Trophoblast cell (in vitro differentiated cells and primary cell): Measurements from ENCODE around the gene RDH8. TPM values are rescaled to one million over a fixed set of nuclear protein-coding genes. Genes with fewer than 3 reads are reported as not detected.

Experiments used
- DNase-seq, 2 donors: peaks; one replicate each; pipeline ENCODE4 v3.0.0-alpha.2; 2016
- H2AFZ ChIP-seq: 2 replicates; pipeline ENCODE4 v1.6.1; 2013; ENCODE audit warnings: low read length, moderate library complexity, mild to moderate bottlenecking; ENCODE audit not compliant: insufficient read depth, poor library complexity
- H2AK5ac ChIP-seq: 2 replicates; pipeline ENCODE4 v1.6.1; 2013; ENCODE audit warnings: mild to moderate bottlenecking, low read length
- H2BK120ac ChIP-seq: 2 replicates; pipeline ENCODE4 v1.6.1; 2013; ENCODE audit warnings: low read length, mild to moderate bottlenecking, moderate library complexity; ENCODE audit not compliant: insufficient read depth, poor library complexity
- H2BK12ac ChIP-seq: 2 replicates; pipeline ENCODE4 v1.6.1; 2013; ENCODE audit warnings: mild to moderate bottlenecking, low read length, moderate library complexity
- H2BK5ac ChIP-seq: 2 replicates; pipeline ENCODE4 v1.6.1; 2013; ENCODE audit warnings: low read length, low read depth, moderate library complexity, mild to moderate bottlenecking; ENCODE audit not compliant: poor library complexity
- H3K14ac ChIP-seq: 2 replicates; pipeline ENCODE4 v1.6.1; 2013; ENCODE audit warnings: mild to moderate bottlenecking, low read length
- H3K18ac ChIP-seq: 2 replicates; pipeline ENCODE4 v1.6.1; 2013; ENCODE audit warnings: mild to moderate bottlenecking, low read length
- H3K23ac ChIP-seq: 2 replicates; pipeline ENCODE4 v1.6.1; 2013; ENCODE audit warnings: low read length
- H3K27ac ChIP-seq: 2 replicates; pipeline ENCODE4 v1.5.1; 2013; ENCODE audit warnings: low read depth, mild to moderate bottlenecking, inconsistent platforms, low read length, moderate library complexity
- H3K27me3 ChIP-seq: 2 replicates; pipeline ENCODE4 v1.6.1; 2013; ENCODE audit warnings: inconsistent platforms, mild to moderate bottlenecking, low read length, moderate library complexity; ENCODE audit not compliant: insufficient read depth
- H3K36me3 ChIP-seq, 2 experiments: 1 replicate in 1 of 2; 2 replicates in 1 of 2; pipeline ENCODE4 v1.6.1; 2013; ENCODE audit warnings: low read length in 2 of 2, mild to moderate bottlenecking in 2 of 2, moderate library complexity in 1 of 2; ENCODE audit not compliant: insufficient read depth in 2 of 2, control insufficient read depth in 1 of 2
- H3K4ac ChIP-seq: 2 replicates; pipeline ENCODE4 v1.6.1; 2013; ENCODE audit warnings: low read depth, mild to moderate bottlenecking, low read length, moderate library complexity
- H3K4me1 ChIP-seq, 2 experiments: 1 replicate in 1 of 2; 2 replicates in 1 of 2; pipeline ENCODE4 v1.6.1; 2013; ENCODE audit warnings: low read length in 2 of 2, mild to moderate bottlenecking in 2 of 2, moderate library complexity in 1 of 2; ENCODE audit not compliant: insufficient read depth in 2 of 2, control insufficient read depth in 1 of 2
- H3K4me2 ChIP-seq: 2 replicates; pipeline ENCODE4 v1.6.1; 2013; ENCODE audit warnings: inconsistent platforms, mild to moderate bottlenecking, low read length, moderate library complexity
- H3K4me3 ChIP-seq: 2 replicates; pipeline ENCODE4 v1.5.1; 2013; ENCODE audit warnings: mild to moderate bottlenecking, low read depth, low read length, inconsistent platforms
- H3K79me1 ChIP-seq: one replicate; pipeline ENCODE4 v1.6.1; 2013; ENCODE audit warnings: low read length
- H3K79me2 ChIP-seq: 2 replicates; pipeline ENCODE4 v1.6.1; 2013; ENCODE audit warnings: low read length, mild to moderate bottlenecking; ENCODE audit not compliant: control insufficient read depth, insufficient read depth, poor library complexity
- H3K9ac ChIP-seq: 2 replicates; pipeline ENCODE4 v1.6.1; 2013; ENCODE audit warnings: mild to moderate bottlenecking, low read length
- H3K9me3 ChIP-seq: 2 replicates; pipeline ENCODE4 v1.6.1; 2013; ENCODE audit warnings: low read depth, mild to moderate bottlenecking, control low read depth, inconsistent platforms, low read length; ENCODE audit not compliant: insufficient read depth
- H4K12ac ChIP-seq: 2 replicates; pipeline ENCODE4 v1.6.1; 2013; ENCODE audit warnings: low read depth, mild to moderate bottlenecking, low read length, moderate library complexity
- H4K8ac ChIP-seq: 2 replicates; pipeline ENCODE4 v1.6.1; 2013; ENCODE audit warnings: low read depth, mild to moderate bottlenecking, low read length, moderate library complexity
- H4K91ac ChIP-seq: one replicate; pipeline ENCODE4 v1.6.1; 2013; ENCODE audit warnings: low read depth, mild to moderate bottlenecking, low read length, moderate library complexity
- WGBS: extraction: QIAGEN DNeasy Blood & Tissue Kit; methylation state at CpG from one replicate; pipeline ENCODE4 v1.1.7; 2013; ENCODE audit warnings: missing lambda C conversion rate; ENCODE audit not compliant: insufficient read length, insufficient coverage; ENCODE audit errors: extremely low coverage; 5-methylcytosine and 5-hydroxymethylcytosine counted together
- polyA plus RNA-seq: library from polyadenylated mRNA; stranded (reverse); fragments of 200-250 nt; gene quantifications from 2 replicates; pipeline ENCODE4 v1.2.3, GENCODE V29; 2013

The RDH8 gene, protein sequence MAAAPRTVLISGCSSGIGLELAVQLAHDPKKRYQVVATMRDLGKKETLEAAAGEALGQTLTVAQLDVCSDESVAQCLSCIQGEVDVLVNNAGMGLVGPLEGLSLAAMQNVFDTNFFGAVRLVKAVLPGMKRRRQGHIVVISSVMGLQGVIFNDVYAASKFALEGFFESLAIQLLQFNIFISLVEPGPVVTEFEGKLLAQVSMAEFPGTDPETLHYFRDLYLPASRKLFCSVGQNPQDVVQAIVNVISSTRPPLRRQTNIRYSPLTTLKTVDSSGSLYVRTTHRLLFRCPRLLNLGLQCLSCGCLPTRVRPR
- polyA plus RNA-seq = not detected in 2 replicates

DNA sequence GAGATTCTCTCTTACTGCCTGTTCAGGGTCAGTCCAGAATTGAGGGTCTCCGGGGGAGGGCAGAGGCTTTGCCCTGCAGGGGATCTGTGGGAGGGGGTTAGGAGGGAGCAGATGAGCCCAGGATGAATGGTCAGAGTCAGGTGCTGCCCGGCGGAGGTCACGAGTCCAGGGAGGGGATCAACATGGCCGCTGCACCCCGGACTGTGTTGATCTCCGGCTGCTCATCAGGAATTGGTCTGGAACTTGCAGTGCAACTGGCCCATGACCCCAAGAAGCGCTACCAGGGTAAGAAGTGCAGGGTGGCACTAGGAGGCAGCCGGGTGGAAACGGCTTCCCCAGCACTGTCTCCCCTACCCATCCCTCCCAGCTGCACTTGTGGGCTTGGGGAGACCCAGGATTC lies at the start of gene RDH8:
RDH8 (plus strand) TSS at position 168 of the 400 bp plus-strand sequence; CDS start at position 183, 15 bp downstream.
- WGBS = no CpG with 5 or more reads among the region's 10 CpGs
- no peak within 1 kb of the TSS for H4K91ac ChIP-seq
- H3K4me2 ChIP-seq = no peak within 1 kb of the TSS
- no peak within 1 kb of the TSS for H2AFZ ChIP-seq
- H4K8ac ChIP-seq = no peak within 1 kb of the TSS
- no peak within 1 kb of the TSS for H3K4ac ChIP-seq
- H2BK12ac ChIP-seq = no peak within 1 kb of the TSS
- H2BK5ac ChIP-seq = no peak within 1 kb of the TSS
- no peak within 1 kb of the TSS for H2AK5ac ChIP-seq
- no peaks in the 10 kb centered on the region for H3K9me3 ChIP-seq
- peaks cover 24% of the 10 kb centered on the region for H3K27me3 ChIP-seq
- peaks cover 0 to 3% of the 10 kb centered on the region in 2 experiments for H3K4me1 ChIP-seq
- H4K12ac ChIP-seq = no peak within 1 kb of the TSS
- no peak within 1 kb of the TSS for H2BK120ac ChIP-seq
- H3K36me3 ChIP-seq = no peaks in the 10 kb centered on the region
- H3K23ac ChIP-seq = no peak within 1 kb of the TSS
- no peak within 1 kb of the TSS for H3K14ac ChIP-seq
- H3K9ac ChIP-seq = no peak within 1 kb of the TSS
- no peaks in the 10 kb centered on the region for H3K79me2 ChIP-seq
- DNase-seq = no peak
- H3K18ac ChIP-seq = no peak within 1 kb of the TSS
- H3K79me1 ChIP-seq = no peaks in the 10 kb centered on the region
- H3K27ac ChIP-seq = no peak within 1 kb of the TSS
- no peak within 1 kb of the TSS for H3K4me3 ChIP-seq

DNA sequence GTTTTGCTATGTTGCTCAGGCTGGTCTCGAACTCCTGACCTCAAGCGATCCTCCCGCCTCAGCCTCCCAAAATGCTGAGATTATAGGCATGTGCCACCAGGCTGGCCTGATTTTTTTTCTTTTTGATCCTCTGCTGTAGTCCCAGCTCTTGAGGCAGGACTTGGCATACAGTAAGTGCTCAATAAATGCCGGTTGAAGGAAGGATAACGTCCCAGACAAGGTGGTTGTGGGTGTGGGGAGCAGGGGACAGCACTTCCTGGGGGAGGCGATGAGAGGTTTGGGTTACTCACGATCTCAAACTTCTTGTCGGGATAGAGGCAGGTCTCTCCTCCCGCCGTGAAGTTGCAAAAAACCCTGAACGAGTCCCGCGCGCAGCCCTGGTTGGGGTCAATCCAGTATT lies 47.3 kb upstream of the RDH8 start:
- no peak overlapping the region for H2AFZ ChIP-seq
- no peaks in the 10 kb centered on the region for H3K79me2 ChIP-seq
- no peak overlapping the region for H4K8ac ChIP-seq
- no peak overlapping the region for H3K18ac ChIP-seq
- no peak overlapping the region for H3K23ac ChIP-seq
- H3K4ac ChIP-seq = no peak overlapping the region
- H3K79me1 ChIP-seq = no peaks in the 10 kb centered on the region
- no CpG with 5 or more reads among the region's 14 CpGs for WGBS
- H2BK12ac ChIP-seq = no peak overlapping the region
- H4K91ac ChIP-seq = no peak overlapping the region
- no peak for DNase-seq
- H3K36me3 ChIP-seq = no peaks in the 10 kb centered on the region
- no peak overlapping the region for H3K9ac ChIP-seq
- peaks cover 3% of the 10 kb centered on the region for H3K9me3 ChIP-seq
- H3K4me1 ChIP-seq = no peaks in the 10 kb centered on the region
- no peak overlapping the region for H3K4me2 ChIP-seq
- no peak overlapping the region for H3K27ac ChIP-seq
- no peak overlapping the region for H2BK5ac ChIP-seq
- no peak overlapping the region for H3K4me3 ChIP-seq
- no peak overlapping the region for H4K12ac ChIP-seq
- H3K14ac ChIP-seq = no peak overlapping the region
- H2AK5ac ChIP-seq = no peak overlapping the region
- H2BK120ac ChIP-seq = no peak overlapping the region
- peaks cover 14% of the 10 kb centered on the region for H3K27me3 ChIP-seq

DNA sequence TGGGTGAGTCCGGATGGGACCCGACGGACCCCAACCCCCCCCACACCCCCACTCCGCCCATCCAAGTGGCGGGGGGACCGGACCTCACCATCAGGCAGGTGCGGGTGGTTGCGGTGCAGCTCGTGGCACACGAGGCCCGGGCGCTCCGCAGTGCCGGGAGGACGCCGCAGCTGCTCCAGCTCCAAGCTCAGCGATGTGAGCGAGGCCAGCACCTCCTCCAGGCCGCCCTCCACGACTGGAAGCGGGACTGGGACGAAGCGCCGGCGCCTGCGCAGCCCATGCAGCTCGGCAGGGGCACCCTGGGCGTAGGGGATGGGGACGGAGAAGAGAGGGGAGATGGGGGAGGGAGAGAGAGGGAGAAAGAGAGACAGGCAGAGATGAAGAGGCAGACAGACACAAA lies 46.8 kb upstream of the RDH8 start:
- no peak overlapping the region for H3K4me3 ChIP-seq
- no peaks in the 10 kb centered on the region for H3K79me1 ChIP-seq
- H3K9me3 ChIP-seq = peaks cover 3% of the 10 kb centered on the region
- no peak overlapping the region for H2BK5ac ChIP-seq
- H3K14ac ChIP-seq = no peak overlapping the region
- peaks cover 14% of the 10 kb centered on the region for H3K27me3 ChIP-seq
- H3K4me1 ChIP-seq = no peaks in the 10 kb centered on the region
- DNase-seq = no peak
- no peak overlapping the region for H3K4ac ChIP-seq
- no peak overlapping the region for H4K12ac ChIP-seq
- H3K4me2 ChIP-seq = no peak overlapping the region
- H2BK120ac ChIP-seq = no peak overlapping the region
- no peak overlapping the region for H3K9ac ChIP-seq
- no peak overlapping the region for H2AFZ ChIP-seq
- H3K23ac ChIP-seq = no peak overlapping the region
- H3K27ac ChIP-seq = no peak overlapping the region
- H2BK12ac ChIP-seq = no peak overlapping the region
- WGBS = no CpG with 5 or more reads among the region's 29 CpGs
- H2AK5ac ChIP-seq = no peak overlapping the region
- H3K79me2 ChIP-seq = no peaks in the 10 kb centered on the region
- H3K18ac ChIP-seq = no peak overlapping the region
- H4K91ac ChIP-seq = no peak overlapping the region
- H4K8ac ChIP-seq = no peak overlapping the region
- H3K36me3 ChIP-seq = no peaks in the 10 kb centered on the region

DNA sequence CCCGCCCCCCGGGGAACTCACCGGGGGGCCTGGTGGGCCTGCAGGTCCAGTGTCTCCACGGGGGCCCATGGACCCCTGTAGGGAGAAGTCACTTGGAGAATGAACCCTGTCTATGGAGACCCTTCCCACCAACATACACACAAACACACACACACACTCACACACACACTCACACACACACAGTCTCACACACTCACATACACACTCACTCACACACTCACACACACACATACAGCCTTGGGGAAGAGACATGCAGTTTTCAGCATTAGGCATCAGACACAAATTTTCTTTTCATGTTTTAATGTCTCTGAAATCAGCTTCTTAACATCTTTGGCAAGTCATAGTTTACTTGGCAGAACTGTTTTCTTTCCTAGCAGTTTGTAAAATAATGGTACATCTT lies 46.0 kb upstream of the RDH8 start:
- WGBS = no CpG with 5 or more reads among the region's 4 CpGs
- Histone ChIP-seq H2BK120ac (no peak overlapping the region), H3K9ac (no peak overlapping the region), H4K8ac (no peak overlapping the region), H2BK12ac (no peak overlapping the region), H3K79me1 (no peaks in the 10 kb centered on the region), H3K9me3 (peaks cover 3% of the 10 kb centered on the region), H3K4ac (no peak overlapping the region), H3K14ac (no peak overlapping the region), H3K27ac (no peak overlapping the region), H2AFZ (no peak overlapping the region), H4K12ac (no peak overlapping the region), H2AK5ac (no peak overlapping the region), H3K18ac (no peak overlapping the region), H3K23ac (no peak overlapping the region), H3K4me2 (no peak overlapping the region), H3K27me3 (peaks cover 14% of the 10 kb centered on the region), H3K4me3 (no peak overlapping the region), H2BK5ac (no peak overlapping the region), H4K91ac (no peak overlapping the region), H3K36me3 (no peaks in the 10 kb centered on the region), H3K79me2 (no peaks in the 10 kb centered on the region), H3K4me1 (no peaks in the 10 kb centered on the region)
- DNase-seq = no peak
